PC-3 (cell line): ENCODE measurements around the gene GRHPR. TPM values are rescaled to one million over a fixed set of nuclear protein-coding genes. Genes with fewer than 3 reads are reported as not detected.
A peak's percentile ranks its signal among the peaks of the same experiment; 100 is the strongest.

Experiments
- ATAC-seq: fragments of 200-7000 bp; cut with Tn5 transposase; 2 replicates; pipeline ENCODE4 v1.9.1; 2020; ENCODE audit warnings: mild to moderate bottlenecking, moderate library complexity
- BruUV-seq: library from RNA; stranded (reverse); fragments of 400-500 nt; replicated peaks from 2 replicates; lab custom pipeline; 2021; lab: Mats Ljungman, UMichigan
- CTCF ChIA-PET: fragments of 300-600 bp; sonication (Branson Sonifier 250); formaldehyde crosslinking; loops from one replicate; lab custom pipeline; 2022; ENCODE audit warnings: antibody characterized with exemption; lab: Charles Lee
- POLR2A ChIA-PET: fragments of 300-600 bp; sonication (Branson Sonifier 250); formaldehyde crosslinking; loops from one replicate; lab custom pipeline; 2022; ENCODE audit warnings: antibody characterized with exemption; ENCODE audit not compliant: unreplicated experiment; lab: Charles Lee
- DNase-seq: peaks from one replicate; pipeline ENCODE4 v3.0.0-alpha.2; 2015
- H2AFZ ChIP-seq: fragments of 300-600 bp; sonication (generic); 2 replicates; pipeline ENCODE4 v1.6.0; 2016; ENCODE audit warnings: antibody characterized with exemption, low read length
- H3F3A ChIP-seq: fragments of 300-600 bp; sonication (generic); one replicate; pipeline ENCODE4 v1.6.0; 2017; ENCODE audit warnings: antibody characterized with exemption, low read length, control low read depth, mild to moderate bottlenecking; ENCODE audit not compliant: unreplicated experiment
- H3K27ac ChIP-seq: fragments of 300-600 bp; sonication (generic); 2 replicates; pipeline ENCODE4 v1.5.1; 2016; ENCODE audit warnings: mild to moderate bottlenecking, low read length
- H3K27me3 ChIP-seq: fragments of 300-600 bp; sonication (generic); 2 replicates; pipeline ENCODE4 v1.6.1; 2016; ENCODE audit warnings: low read length, mixed read lengths
- H3K36me3 ChIP-seq: fragments of 300-600 bp; sonication (generic); 2 replicates; pipeline ENCODE4 v1.6.1; 2016; ENCODE audit warnings: low read depth, mixed run types, low read length, mixed read lengths
- H3K4me1 ChIP-seq: fragments of 300-600 bp; sonication (generic); 2 replicates; pipeline ENCODE4 v1.5.1; 2016; ENCODE audit warnings: low read length; ENCODE audit not compliant: insufficient read depth
- H3K4me2 ChIP-seq: fragments of 300-600 bp; sonication (generic); 2 replicates; pipeline ENCODE4 v1.6.0; 2016; ENCODE audit warnings: low read length
- H3K4me3 ChIP-seq: fragments of 300-600 bp; sonication (generic); 2 replicates; pipeline ENCODE4 v1.5.1; 2016; ENCODE audit warnings: mild to moderate bottlenecking, low read length, mixed read lengths
- H3K79me2 ChIP-seq: fragments of 300-600 bp; sonication (generic); 2 replicates; pipeline ENCODE4 v1.6.1; 2017; ENCODE audit warnings: low read length, mixed read lengths
- H3K9ac ChIP-seq: fragments of 300-600 bp; sonication (generic); 2 replicates; pipeline ENCODE4 v1.6.0; 2016; ENCODE audit warnings: mild to moderate bottlenecking, low read length
- H3K9me2 ChIP-seq: fragments of 300-600 bp; sonication (generic); replicated peaks from 2 replicates; pipeline ENCODE4 v1.6.1; 2016; ENCODE audit warnings: mixed run types, low read length, mixed read lengths
- H3K9me3 ChIP-seq: fragments of 300-600 bp; sonication (generic); 2 replicates; pipeline ENCODE4 v1.6.1; 2016; ENCODE audit warnings: low read length, mixed read lengths
- H4K20me1 ChIP-seq: fragments of 300-600 bp; sonication (generic); 2 replicates; pipeline ENCODE4 v1.6.1; 2016; ENCODE audit warnings: low read length, mixed read lengths
- EZH2 ChIP-seq: fragments of 300-600 bp; sonication (generic); IDR thresholded peaks from one replicate; pipeline ENCODE4 v1.6.1; 2017; ENCODE audit warnings: antibody characterized with exemption, mild to moderate bottlenecking, low read length; ENCODE audit not compliant: unreplicated experiment
- EZH2phosphoT487 ChIP-seq: fragments of 300-600 bp; sonication (generic); IDR thresholded peaks from 2 replicates; pipeline ENCODE4 v1.6.1; 2018; ENCODE audit warnings: mild to moderate bottlenecking, antibody characterized with exemption, low read length, borderline replicate concordance
- intact Hi-C: fragments of 100-400 bp; cut with micrococcal nuclease; formaldehyde crosslinking; loops from 2 replicates; pipeline ENCODE4 v1.9.0; 2023
- total RNA-seq: library from RNA; depleted of rRNA; stranded (reverse); fragments of >200 nt; gene quantifications from 2 replicates; pipeline ENCODE4 v1.2.3, GENCODE V29; 2014
- TF ChIP-seq, protein P1 (sequence below): fragments of 300-600 bp; sonication (generic); conservative IDR thresholded peaks from 2 replicates; pipeline ENCODE4 v1.5.1; 2017; ENCODE audit warnings: antibody characterized with exemption, low read depth, mild to moderate bottlenecking, low read length

Gene GRHPR
- total RNA-seq, 1 experiment from 2014 or later: 84.1 TPM

DNA sequence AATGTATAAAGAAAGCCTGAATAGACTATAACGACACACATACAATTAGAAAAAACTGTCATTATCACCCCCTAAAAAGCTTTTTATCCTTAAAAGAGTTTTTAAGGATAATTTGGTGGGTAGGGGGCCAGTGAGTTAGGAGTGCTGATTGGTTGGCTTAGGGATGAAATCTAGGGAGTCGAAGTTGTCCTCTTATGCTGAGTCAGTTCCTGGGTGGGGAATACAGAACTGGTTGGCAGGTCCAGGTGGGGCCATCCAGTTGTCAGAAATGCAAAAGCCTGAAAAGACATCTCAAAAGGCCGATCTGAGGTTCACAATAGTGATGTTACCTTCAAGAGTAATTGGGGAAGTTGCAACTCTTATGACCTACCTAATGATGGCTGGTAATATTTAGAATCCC lies 29.1 kb downstream of the GRHPR start:
- H3K36me3 ChIP-seq: peaks cover 5% of the 10 kb centered on the region
- ChIA-PET POLR2A (interaction anchor here (0.7 kb wide), 1 partner anchor 410 kb away, joined by 4 read pairs; no protein-coding TSS in a partner anchor), CTCF (interaction anchor here (0.7 kb wide), 1 partner anchor 141 kb away, joined by 3 read pairs; no protein-coding TSS in a partner anchor)
- H4K20me1 ChIP-seq: peaks cover 16% of the 10 kb centered on the region
- H3K9me3 ChIP-seq: no peaks in the 10 kb centered on the region
- DNase-seq: no peak
- no peaks in the 10 kb centered on the region for H3K27me3 ChIP-seq
- ATAC-seq: no peak
- H3K9me2 ChIP-seq: no peaks in the 10 kb centered on the region
- no peak overlapping the region for H3K27ac ChIP-seq
- H3K4me3 ChIP-seq: no peak overlapping the region
- H3K4me2 ChIP-seq: no peak overlapping the region
- no peak overlapping the region for H2AFZ ChIP-seq
- BruUV-seq: no TSS peak
- no peak overlapping the region for H3K9ac ChIP-seq
- H3F3A ChIP-seq: peaks cover 7% of the 10 kb centered on the region
- TF ChIP-seq, protein P1, sequence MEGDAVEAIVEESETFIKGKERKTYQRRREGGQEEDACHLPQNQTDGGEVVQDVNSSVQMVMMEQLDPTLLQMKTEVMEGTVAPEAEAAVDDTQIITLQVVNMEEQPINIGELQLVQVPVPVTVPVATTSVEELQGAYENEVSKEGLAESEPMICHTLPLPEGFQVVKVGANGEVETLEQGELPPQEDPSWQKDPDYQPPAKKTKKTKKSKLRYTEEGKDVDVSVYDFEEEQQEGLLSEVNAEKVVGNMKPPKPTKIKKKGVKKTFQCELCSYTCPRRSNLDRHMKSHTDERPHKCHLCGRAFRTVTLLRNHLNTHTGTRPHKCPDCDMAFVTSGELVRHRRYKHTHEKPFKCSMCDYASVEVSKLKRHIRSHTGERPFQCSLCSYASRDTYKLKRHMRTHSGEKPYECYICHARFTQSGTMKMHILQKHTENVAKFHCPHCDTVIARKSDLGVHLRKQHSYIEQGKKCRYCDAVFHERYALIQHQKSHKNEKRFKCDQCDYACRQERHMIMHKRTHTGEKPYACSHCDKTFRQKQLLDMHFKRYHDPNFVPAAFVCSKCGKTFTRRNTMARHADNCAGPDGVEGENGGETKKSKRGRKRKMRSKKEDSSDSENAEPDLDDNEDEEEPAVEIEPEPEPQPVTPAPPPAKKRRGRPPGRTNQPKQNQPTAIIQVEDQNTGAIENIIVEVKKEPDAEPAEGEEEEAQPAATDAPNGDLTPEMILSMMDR: no peak
- TF ChIP-seq EZH2phosphoT487 (no peak), EZH2 (no peak)
- H3K4me1 ChIP-seq: peaks cover 51% of the 10 kb centered on the region
- intact Hi-C loops: no loop called here
- H3K79me2 ChIP-seq: peaks cover 89% of the 10 kb centered on the region

DNA sequence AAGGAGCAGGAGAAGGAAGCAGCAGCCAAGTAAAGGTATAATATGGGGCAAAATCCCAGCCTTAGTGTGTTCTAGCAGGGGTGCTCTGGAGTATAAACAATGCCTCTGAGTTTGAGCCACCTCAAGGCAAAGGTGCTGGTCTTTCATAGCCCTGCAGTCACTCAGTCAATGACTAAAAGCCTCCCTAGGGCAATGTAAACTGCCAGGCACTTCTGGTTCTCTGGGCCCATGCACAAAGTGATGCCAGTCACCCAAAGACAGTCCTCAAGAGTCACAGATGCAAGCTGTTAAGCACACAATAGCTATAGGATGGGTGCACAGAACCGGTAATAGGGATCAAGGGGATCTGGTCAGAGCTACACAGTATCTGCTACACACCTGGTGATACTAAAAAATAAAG lies 30.1 kb downstream of the GRHPR start:
- POLR2A ChIA-PET: no interaction called here

DNA sequence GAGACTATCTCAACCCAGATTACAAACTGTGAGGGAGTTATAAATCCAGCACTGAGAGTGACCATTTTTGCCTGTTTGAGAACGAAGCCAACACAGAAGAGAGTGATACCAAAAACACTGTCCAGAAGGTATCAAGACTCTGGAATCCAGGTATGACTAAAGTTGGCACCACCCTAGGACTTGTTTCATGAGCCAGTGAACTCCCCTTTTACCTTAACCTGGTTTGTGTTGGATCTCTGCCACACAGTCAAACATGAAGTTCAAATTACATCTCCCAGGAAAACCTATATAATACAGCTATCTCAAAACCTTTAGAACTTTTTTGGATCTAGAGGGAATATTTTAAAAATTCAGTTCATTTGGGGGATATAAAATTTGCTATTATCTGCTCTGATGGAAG lies 31.3 kb downstream of the GRHPR start:
- H4K20me1 ChIP-seq: peaks cover 16% of the 10 kb centered on the region
- peaks cover 61% of the 10 kb centered on the region for H3K4me1 ChIP-seq
- H3K9ac ChIP-seq: no peak overlapping the region
- H3K27ac ChIP-seq: peak overlapping the region; percentile 73
- CTCF ChIA-PET: no interaction called here
- ATAC-seq (peak; percentile 66), DNase-seq (peak; percentile 82)
- H3K27me3 ChIP-seq: no peaks in the 10 kb centered on the region
- no peaks in the 10 kb centered on the region; the same call in 1 of the 2 replicates for H3K36me3 ChIP-seq
- H3K9me2 ChIP-seq: no peaks in the 10 kb centered on the region
- BruUV-seq: no TSS peak
- H3K9me3 ChIP-seq: no peaks in the 10 kb centered on the region
- peaks cover 96% of the 10 kb centered on the region for H3K79me2 ChIP-seq
- TF ChIP-seq, protein P1: no peak
- TF ChIP-seq EZH2 (no peak), EZH2phosphoT487 (no peak)
- H2AFZ ChIP-seq: no peak overlapping the region
- H3K4me2 ChIP-seq: peak overlapping the region; percentile 74
- H3F3A ChIP-seq: peaks cover 7% of the 10 kb centered on the region
- intact Hi-C loops: no loop called here
- POLR2A ChIA-PET: no interaction called here
- peak overlapping the region; percentile 44; the same call in 1 of the 2 replicates for H3K4me3 ChIP-seq

More for the DNA sequence above, 30.1 kb downstream of the GRHPR start:
- Histone ChIP-seq H3K4me1 (peaks cover 61% of the 10 kb centered on the region), H3K36me3 (peaks cover 5% of the 10 kb centered on the region), H3K9ac (no peak overlapping the region), H2AFZ (no peak overlapping the region), H3K4me3 (no peak overlapping the region), H3K27me3 (no peaks in the 10 kb centered on the region), H3K27ac (no peak overlapping the region), H3F3A (peaks cover 7% of the 10 kb centered on the region), H4K20me1 (peaks cover 16% of the 10 kb centered on the region), H3K9me3 (no peaks in the 10 kb centered on the region), H3K79me2 (peaks cover 93% of the 10 kb centered on the region), H3K4me2 (no peak overlapping the region), H3K9me2 (no peaks in the 10 kb centered on the region)
- ATAC-seq (no peak), DNase-seq (no peak)
- no peak for TF ChIP-seq EZH2phosphoT487
- TF ChIP-seq, protein P1: no peak
- TF ChIP-seq EZH2: no peak
- CTCF ChIA-PET: no interaction called here
- BruUV-seq: no TSS peak
- intact Hi-C loops: no loop called here
